GM20000 (cell line): ENCODE data around the gene SELP.
"Not testable (repeated sequence)": the region's sequence is repeated elsewhere in the genome, so short reads cannot be mapped to it uniquely, and the experiment has no call there.

ENCODE experiments used
- DNase-seq: peaks from one replicate; pipeline ENCODE4 v3.0.0; 2012; ENCODE audit warnings: low spot score
- CTCF ChIP-seq: IDR thresholded peaks from 2 replicates; pipeline ENCODE4 v1.5.1; 2012; ENCODE audit warnings: mild to moderate bottlenecking, control low read depth; ENCODE audit errors: extremely low read depth, missing control alignments

SELP gene

GRCh38 chr1:169630006-169630405, at the start of gene SELP:
Gene SELP, minus strand, starts transcription at chr1:169630124. Its CDS starts 50 bp downstream, at chr1:169630074.
- TF ChIP-seq CTCF, result no peak
- no peak for DNase-seq

GRCh38 chr1:169679692-169680091, 49.8 kb upstream of the SELP start:
- DNase-seq, result no peak
- no peak for TF ChIP-seq CTCF

GRCh38 chr1:169676001-169676400, 46.1 kb upstream of the SELP start:
- TF ChIP-seq CTCF, result no peak
- no peak for DNase-seq

GRCh38 chr1:169670836-169671235, 40.9 kb upstream of the SELP start:
- DNase-seq, result no peak
- TF ChIP-seq CTCF, result no peak

GRCh38 chr1:169670244-169670643, 40.3 kb upstream of the SELP start:
- not testable (repeated sequence) for DNase-seq

GRCh38 chr1:169667699-169668596, 38.0 kb upstream of the SELP start:
- DNase-seq, result not testable (repeated sequence)

GRCh38 chr1:169667227-169667639, 37.3 kb upstream of the SELP start:
- not testable (repeated sequence) for DNase-seq

- DNase-seq, result not testable (repeated sequence)
Observed at GRCh38 chr1:169662680-169663079, 32.8 kb upstream of the SELP start.

- DNase-seq, result not testable (repeated sequence)
Observed at GRCh38 chr1:169661066-169661465, 31.1 kb upstream of the SELP start.

- not testable (repeated sequence) for DNase-seq
Observed at GRCh38 chr1:169658777-169659176, 28.9 kb upstream of the SELP start.

- DNase-seq, result no peak
- no peak for TF ChIP-seq CTCF
Observed at GRCh38 chr1:169653873-169654272, 23.9 kb upstream of the SELP start.
